Left ventricle myocardium inferior (tissue), 1 donor: Measurements from ENCODE around the gene LGALSL. TPM values are rescaled to one million over a fixed set of nuclear protein-coding genes. Genes with fewer than 3 reads are reported as not detected.

Experiments
- DNase-seq: peaks from one replicate; pipeline ENCODE4 v3.0.0-alpha.2; 2020
- H3K27ac ChIP-seq: fragments of 200-600 bp; replicated peaks from 2 replicates; pipeline ENCODE4 v1.8.0; 2021
- H3K27me3 ChIP-seq: fragments of 200-600 bp; 2 replicates; pipeline ENCODE4 v1.8.0; 2021; ENCODE audit warnings: low read depth
- H3K36me3 ChIP-seq: fragments of 200-600 bp; 2 replicates; pipeline ENCODE4 v1.8.0; 2021
- H3K4me1 ChIP-seq: fragments of 200-600 bp; 2 replicates; pipeline ENCODE4 v1.8.0; 2021
- H3K4me3 ChIP-seq: fragments of 200-600 bp; 2 replicates; pipeline ENCODE4 v1.8.0; 2021; ENCODE audit warnings: mild to moderate bottlenecking, moderate library complexity
- H3K9me3 ChIP-seq: fragments of 200-600 bp; replicated peaks from 2 replicates; pipeline ENCODE4 v1.8.0; 2021
- CTCF ChIP-seq: fragments of 200-600 bp; IDR thresholded peaks from 2 replicates; pipeline ENCODE4 v1.8.0; 2021; ENCODE audit warnings: antibody characterized with exemption, mild to moderate bottlenecking, borderline replicate concordance
- intact Hi-C: fragments of 100-400 bp; cut with micrococcal nuclease; formaldehyde crosslinking; loops from one replicate; pipeline ENCODE4 v1.11.0; 2022
- total RNA-seq: library from RNA; stranded (reverse); fragmentation: NEBNext Ultra II Directional; extraction: Animal tissue kit (Norgen Biotek cat#: 25700); gene quantifications from one replicate; pipeline ENCODE4 v1.2.1, GENCODE V29; 2021
- donor health status: DM: no; HTN: yes; CAD: no; lungs with severe emphysema.

LGALSL gene
- total RNA-seq, 1 donor from 2014 or later, result 8.1 TPM

DNA sequence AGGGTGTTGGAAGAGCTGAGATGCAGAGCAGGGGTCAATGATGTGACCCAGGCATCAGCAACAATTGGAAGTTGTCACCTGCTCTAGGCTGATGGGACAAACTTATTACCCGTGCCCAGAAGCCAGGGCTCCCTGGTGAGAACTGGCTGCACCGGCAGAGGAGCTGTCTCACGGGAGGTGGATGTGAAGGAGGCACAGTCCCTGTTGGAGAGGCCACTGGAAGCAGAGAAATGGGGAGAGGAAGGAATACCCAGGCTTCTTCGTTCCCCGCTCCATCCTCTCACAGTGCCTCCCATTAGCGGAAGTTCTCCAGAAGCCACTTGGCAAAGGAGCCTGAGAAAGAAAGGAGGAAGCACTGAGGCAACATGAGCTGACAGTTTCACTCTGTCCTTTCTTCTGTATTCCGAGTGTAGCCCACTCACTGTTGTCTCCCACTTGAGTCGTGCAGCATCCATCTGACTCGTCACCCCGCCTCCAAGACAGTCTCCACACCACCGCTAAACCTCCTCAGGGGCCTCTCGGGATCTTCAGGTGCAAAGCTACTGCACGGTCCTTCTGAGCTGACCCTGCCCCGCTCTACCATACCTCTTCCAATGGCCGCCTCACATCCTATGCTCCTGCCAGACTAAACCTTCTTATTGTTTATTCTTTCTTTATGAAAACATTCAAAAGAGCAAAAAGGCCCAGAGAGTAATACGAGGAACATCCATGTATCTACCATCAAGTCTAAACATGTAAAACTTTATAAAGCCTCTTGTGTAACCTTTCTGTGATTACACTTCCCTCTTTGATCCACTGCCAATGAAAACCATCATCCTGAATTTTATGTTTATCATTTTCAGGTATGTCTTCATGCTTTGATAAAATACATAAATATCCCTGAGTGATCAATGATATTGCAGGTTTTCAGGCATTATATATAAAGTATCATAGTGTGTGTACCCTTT is 51.1 kb downstream of the LGALSL start:
- no peaks in the 10 kb centered on the region for H3K36me3 ChIP-seq
- no peak for DNase-seq
- intact Hi-C loops, result no loop called here
- no peaks in the 10 kb centered on the region for H3K9me3 ChIP-seq
- H3K4me1 ChIP-seq, result no peaks in the 10 kb centered on the region
- H3K27ac ChIP-seq, result no peak overlapping the region
- H3K27me3 ChIP-seq, result peaks cover 15% of the 10 kb centered on the region
- no peak for TF ChIP-seq CTCF
- H3K4me3 ChIP-seq, result no peak overlapping the region

DNA sequence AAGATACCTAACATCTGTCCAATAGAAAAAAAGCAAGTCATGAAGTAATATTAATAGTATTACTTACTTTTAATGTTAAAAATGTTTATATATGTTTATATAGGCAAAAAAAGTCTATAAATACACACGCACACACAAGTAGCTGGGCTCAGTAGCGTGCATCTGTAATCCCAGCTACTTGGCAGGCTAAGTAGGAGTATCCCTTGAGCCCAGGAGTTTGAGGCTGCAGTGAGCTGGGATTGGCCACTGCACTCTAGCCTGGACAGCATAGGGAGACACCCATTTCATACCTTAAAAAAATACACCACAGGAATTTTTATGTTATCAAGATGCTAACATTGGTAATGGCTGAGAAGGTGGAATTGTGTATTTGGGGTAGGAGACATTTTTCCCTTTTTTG is 52.7 kb downstream of the LGALSL start:
- Histone ChIP-seq H3K27ac (no peak overlapping the region), H3K27me3 (peaks cover 15% of the 10 kb centered on the region), H3K9me3 (no peaks in the 10 kb centered on the region), H3K4me3 (no peak overlapping the region), H3K36me3 (no peaks in the 10 kb centered on the region), H3K4me1 (no peaks in the 10 kb centered on the region)
- no peak for DNase-seq
- intact Hi-C loops, result no loop called here
- TF ChIP-seq CTCF, result no peak

Other genes starting within 250 kb of the LGALSL start
- 11.3 TPM for gene AFTPH, start 70.2 kb downstream of the LGALSL start, total RNA-seq
- gene SERTAD2, start 199.8 kb downstream of the LGALSL start, total RNA-seq, result 14.5 TPM